Stomach (tissue), 4 donors: ENCODE results near the gene SERPINF2.

Experiments used
- EP300 ChIP-seq: sonication (generic); formaldehyde crosslinking; IDR thresholded peaks from one replicate; pipeline ENCODE4 v1.6.1; 2017; ENCODE audit warnings: antibody characterized with exemption
- POLR2A ChIP-seq, 4 donors: fragments of 450-650 bp; IDR thresholded peaks; one replicate each; pipeline ENCODE4 v1.6.1; 2016; ENCODE audit warnings: antibody characterized with exemption in 4 of 4, control low read depth in 2 of 4, mild to moderate bottlenecking in 1 of 4, moderate library complexity in 1 of 4
- TF ChIP-seq, protein P1 (sequence below), 7 experiments: fragments of 450-650 bp in 4 of 7; fragments of 200-600 bp in 3 of 7; sonication (generic) in 3 of 7; IDR thresholded peaks; one replicate each; pipeline ENCODE4 v1.5.1; 2016 to 2019; ENCODE audit warnings: antibody characterized with exemption in 7 of 7, control low read depth in 2 of 7, mild to moderate bottlenecking in 1 of 7

DNA sequence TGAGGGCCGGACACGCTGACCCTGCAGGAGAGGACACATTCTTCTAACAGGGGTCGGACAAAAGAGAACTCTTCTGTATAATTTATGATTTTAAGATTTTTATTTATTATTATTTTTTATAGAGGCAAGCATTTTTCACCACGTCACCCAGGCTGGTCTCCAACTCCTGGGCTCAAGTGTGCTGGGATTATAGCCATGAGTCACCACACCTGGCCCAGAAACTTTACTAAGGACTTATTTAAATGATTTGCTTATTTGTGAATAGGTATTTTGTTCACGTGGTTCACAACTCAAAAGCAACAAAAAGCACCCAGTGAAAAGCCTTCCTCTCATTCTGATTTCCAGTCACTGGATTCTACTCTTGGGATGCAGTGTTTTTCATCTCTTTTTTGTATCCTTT is 16.9 kb downstream of the SERPINF2 start:
- TF ChIP-seq, protein P1, sequence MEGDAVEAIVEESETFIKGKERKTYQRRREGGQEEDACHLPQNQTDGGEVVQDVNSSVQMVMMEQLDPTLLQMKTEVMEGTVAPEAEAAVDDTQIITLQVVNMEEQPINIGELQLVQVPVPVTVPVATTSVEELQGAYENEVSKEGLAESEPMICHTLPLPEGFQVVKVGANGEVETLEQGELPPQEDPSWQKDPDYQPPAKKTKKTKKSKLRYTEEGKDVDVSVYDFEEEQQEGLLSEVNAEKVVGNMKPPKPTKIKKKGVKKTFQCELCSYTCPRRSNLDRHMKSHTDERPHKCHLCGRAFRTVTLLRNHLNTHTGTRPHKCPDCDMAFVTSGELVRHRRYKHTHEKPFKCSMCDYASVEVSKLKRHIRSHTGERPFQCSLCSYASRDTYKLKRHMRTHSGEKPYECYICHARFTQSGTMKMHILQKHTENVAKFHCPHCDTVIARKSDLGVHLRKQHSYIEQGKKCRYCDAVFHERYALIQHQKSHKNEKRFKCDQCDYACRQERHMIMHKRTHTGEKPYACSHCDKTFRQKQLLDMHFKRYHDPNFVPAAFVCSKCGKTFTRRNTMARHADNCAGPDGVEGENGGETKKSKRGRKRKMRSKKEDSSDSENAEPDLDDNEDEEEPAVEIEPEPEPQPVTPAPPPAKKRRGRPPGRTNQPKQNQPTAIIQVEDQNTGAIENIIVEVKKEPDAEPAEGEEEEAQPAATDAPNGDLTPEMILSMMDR (IDR thresholded peaks at IDR 0.05): no peak
- TF ChIP-seq POLR2A (IDR thresholded peaks at IDR 0.05) (no peak), EP300 (no peak)
